Germinal center (tissue), 1 donor: Measurements from ENCODE around the gene CSPG5.

Experiments used
- DNase-seq: peaks from one replicate; pipeline ENCODE4 v3.0.0; 2012; ENCODE audit warnings: mixed read lengths, low spot score

Gene CSPG5

DNA sequence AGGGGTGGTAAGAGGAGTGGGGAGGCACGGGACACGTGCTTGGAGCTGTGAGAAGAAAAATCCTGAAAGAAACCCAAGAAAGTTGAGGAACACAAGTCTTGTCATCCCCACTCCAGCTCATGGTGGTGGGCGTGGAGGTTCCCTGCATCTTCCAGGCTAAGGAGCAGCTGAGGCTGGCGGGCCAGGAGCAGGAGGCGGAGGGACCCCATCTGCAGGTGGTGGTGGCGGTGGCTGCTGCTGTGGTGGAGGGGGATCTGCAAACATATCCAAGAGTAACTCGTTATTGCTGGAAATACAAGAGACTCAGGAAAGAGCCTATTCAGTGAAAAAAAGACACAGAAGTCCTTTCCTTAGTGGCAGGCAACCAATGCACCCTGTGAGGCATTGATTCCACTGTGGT is 9.4 kb upstream of the CSPG5 start:
- DNase-seq, result no peak

DNA sequence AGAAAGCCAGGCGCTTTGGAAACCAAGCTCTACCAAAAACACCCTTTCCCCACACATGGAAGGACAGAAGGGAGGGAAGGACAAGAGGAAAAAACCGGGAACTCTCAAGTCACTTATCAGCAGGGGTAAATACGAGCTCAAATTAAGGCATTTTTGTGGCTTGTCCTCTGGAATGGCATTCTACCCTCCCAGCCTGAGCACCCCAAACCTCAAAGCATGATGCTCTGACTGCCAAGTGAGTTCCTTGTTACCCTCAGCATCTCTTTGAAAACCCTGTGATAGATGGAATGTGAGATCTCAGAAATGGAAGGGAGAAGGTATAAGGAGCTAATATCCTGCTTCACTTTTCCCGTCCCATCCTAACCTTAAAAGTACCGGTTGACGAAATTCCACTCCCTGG is 8.1 kb upstream of the CSPG5 start:
- DNase-seq, result no peak

DNA sequence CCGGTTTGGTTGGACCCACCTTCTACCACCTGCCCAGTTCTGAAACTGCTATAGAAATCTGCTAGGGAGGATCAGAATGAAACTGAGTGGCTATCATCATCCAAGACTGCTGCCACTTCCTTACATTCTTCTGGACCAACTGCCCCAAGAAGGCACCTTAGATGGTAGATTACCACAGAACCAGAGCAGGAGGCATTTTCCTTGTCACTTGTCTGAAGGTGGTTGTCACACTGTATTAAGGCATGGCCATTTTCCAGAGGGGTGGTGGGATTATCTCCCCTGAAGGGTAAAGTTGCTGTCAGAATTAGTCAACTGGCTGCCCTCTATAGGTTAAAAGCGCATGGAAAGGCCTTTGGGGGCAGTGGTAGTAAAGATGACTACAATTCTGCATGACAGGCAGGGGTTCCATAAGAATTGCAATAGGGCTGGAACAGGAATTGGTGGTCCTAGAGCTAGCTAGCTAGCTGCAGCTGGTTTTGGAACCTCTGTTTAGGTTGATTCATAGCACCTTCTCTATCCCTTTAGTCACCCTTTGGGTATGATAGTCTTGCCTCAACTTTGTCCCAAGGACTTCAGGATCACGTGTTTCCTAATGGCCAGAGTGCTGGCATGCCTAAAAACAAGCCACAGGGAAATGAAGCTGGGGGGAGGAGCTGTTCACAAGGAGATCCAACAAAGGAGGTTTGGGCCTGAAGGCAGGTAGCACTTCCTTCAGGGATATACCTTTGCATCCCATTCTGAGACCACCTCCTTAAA is 4.8 kb upstream of the CSPG5 start:
- no peak for DNase-seq

DNA sequence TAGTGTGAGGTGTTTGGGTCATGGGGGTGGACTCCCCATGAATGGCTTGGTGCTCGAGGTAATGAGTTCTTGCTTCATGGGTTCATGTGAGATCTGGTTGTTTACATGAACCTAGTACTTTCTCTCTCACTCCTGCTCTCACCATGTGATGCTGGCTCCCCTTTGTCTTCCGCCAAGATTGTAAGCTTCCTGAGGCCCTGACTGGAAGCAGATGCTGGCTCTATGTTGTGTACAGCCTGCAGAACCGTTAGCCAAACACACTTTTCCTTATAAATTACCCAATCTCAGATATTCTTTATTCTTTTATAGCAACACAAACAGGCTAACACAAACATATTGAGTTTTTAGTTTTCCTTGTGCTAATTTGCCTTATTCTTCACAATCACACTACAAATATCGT is 3.2 kb upstream of the CSPG5 start:
- DNase-seq, result no peak

DNA sequence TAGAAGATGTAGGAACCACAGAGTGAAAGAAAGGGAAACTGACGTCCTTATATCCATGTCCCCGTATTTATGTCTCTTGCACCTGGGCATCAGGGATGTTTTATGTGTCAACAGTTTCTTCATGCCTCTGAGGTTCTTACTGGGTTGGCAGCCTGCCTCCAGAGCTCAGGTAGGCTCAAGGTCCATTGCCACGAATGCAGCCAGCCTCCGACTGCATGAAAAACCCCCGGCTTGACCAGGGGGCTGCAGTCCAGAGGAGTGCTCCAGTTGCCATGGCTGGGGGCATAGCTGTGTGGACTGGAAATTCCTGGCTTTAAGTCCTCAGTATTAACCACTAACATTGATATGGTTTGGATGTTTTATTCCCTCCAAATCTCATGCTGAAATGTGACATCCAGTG is 2.8 kb upstream of the CSPG5 start:
- no peak for DNase-seq

DNA sequence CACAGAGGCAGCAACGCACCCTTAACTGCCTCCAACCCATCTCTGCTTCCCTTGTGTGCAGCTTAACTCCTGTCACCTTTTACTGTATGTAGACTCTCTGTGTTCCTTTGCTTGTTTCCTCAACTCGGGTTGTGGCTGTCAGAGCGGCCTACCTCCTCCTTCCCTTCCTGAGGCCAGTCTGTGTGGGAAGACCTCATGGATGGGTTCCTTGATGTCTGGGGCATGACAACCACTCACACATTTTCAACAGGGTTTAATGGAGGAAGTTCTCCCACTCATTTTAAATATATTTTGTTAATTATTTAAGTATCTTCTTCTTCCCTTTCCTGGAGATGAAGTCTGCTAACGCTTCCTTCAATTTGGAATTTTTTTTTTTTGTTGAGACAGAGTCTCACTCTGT is 1.8 kb upstream of the CSPG5 start:
- no peak for DNase-seq

DNA sequence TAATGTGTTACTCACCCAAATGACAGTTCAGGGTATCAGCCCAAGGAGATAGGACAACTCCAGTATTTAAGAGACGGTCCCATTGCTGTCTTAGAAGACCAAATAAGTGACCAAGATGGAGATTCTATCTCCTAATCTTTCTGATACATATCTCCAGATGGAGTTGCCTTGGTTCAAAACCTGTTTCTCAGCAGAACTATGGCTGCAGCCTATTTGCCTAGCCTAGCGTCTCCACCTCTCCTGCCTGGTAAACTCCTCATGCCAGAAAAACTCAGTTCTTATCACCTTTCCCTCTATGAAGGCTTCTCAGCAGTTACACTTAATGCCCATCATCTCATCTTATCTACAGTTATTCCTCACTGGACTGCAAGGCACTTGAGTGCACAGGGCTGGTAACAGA is 1.2 kb upstream of the CSPG5 start:
- no peak for DNase-seq

DNA sequence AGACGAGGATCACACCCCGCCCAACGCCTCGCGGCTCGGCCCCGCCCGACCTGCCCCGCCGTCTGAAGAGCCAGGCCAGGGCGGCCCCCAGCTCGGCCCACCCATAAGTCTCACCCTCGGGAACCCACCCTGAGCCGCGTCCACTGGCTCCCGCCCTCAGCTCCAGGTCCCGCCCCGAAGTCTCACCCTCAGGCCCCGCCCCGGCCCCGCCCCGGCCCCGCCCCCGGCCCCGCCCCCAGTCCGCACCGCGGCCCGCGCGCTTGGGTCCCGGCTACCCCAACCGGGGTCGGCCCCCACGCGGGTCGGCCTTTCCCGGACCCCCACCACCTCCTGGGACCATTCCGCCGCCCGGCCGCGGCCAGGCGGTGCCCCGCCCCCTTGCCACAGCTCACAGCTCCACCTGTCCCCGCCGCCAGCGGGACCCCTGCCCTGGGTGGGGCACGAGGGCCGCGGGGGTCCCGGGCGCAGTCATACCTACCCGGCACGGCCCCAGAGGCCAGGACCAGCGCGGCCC is 489 bp downstream of the CSPG5 start:
- peak; percentile 72 for DNase-seq

DNA sequence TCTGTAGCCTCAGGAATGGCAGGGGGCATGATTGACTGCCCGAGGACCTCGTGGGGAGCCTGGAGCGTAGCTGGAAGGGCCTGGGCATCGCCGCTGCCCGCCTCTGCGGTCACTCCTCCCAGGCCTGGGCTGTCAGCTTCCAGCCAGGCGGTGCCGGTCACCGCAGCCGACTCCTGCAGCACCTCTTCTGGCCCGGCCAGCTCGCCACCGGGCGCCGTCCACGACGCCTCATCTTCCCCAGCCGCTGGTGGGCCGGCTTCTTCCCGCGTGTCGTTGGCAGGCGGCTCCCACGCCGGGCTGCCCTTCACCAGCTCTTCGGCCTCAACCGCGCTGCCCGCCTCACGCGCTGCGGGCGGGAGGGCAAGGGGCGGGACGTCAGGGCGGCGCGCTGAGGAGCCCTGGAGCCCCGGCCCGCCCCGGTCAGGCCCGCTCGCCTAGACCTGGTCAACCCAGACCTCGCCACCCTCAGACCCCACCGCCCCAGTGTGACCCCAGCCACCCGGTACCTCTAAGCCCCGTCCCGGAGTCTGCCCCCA is 1.0 kb downstream of the CSPG5 start:
- peak; percentile 25 for DNase-seq

DNA sequence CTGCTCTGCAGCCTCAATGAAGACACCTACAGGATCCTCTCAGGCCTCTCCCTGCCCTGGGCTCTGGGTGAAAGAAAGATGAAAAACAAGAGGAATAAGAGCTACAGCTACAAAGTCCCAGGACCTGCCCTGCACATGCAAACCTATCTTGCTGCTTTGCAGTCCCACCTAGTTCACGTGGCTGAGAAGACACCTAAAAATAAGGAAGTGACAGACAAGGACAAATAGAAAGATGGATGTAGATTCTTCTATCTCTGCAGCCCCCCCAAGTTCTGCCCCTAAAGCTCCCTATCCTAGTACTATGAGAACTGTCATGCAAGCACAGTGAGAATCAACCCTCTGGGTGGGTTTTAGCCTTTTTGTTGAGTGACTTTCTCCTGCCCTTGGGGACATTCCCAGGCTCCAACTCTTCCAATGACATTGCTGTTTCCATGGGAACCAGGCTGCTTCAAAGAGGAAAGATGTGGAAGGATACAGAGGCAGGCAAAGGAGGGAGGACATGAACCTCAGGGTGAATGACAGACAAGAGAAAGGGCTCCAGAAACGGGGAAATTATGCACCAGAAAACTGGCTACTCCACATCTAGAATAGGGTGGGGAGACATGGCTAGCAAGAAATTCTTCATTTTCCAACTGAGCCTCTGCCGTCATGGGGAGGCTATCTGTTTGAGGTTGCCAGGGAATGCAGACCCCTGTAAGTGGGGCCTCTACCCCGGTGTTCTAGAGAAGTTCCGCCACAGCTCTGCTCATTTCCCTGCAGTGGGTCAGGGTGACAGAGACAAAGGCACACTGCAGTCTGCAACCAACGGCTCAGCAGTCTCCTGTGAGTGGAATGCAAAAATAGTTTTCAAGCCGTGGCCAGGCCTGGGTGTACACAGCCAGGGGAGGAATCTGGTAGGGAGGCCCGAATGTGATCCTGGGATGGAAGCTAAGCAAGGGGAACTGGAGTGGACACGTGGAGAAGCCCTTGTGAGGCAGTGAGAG is 5.2 kb downstream of the CSPG5 start:
- no peak for DNase-seq

DNA sequence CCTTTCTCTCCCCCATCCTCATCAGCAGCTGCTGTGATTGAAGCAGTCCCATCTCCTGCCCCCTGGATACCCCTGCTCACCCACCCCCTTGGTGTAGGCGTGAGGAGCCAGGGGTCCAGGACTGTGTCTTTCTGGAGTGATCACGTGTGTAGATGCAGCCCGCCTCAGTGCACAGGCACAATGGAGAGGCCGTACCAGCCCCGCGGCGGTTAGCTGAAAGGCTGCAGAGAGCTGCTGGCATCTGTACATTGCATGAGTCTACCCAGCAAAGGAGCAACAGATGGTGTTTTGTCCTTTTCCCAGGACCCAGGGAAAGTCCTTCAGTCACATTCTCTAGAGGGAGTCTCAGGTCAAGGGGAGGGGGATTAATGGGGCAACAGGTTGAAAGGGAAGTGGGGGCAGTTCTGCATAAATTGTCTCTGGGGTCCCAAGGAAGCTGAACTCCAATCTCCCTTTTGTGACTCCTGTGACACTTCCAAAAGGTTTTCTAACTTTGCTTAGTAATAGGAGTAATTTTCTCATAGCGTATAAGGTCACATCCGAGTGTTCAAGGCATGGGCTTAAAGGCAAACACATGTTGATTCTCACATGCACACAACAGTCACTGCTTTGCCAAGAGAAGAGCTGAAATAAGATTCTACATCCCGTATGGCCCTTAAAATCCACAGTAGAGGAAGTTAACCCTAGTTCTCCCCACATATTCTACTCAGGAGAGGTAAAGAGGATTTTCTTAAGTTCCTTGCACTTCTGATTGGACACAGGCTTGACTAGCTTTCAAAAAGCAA is 7.1 kb downstream of the CSPG5 start:
- no peak for DNase-seq

DNA sequence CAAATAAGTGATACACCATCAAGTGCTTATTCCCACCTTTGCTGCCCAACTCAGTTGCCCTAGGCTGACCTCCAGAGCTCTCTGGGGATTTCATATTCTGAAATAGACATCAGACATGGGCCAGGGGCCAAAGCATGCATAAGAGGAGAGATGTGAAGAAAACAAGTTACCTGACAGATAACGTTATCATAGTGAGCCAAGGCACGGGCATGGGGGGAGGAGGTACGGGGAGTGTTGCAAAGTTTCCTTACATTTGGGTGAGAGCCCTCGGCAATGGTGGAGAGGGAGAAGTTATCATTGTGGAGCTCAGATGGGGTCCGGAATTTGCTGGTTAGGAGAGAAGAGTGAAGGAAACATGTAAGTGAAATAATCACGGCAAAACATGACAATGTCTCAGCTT is 9.8 kb downstream of the CSPG5 start:
- no peak for DNase-seq

DNA sequence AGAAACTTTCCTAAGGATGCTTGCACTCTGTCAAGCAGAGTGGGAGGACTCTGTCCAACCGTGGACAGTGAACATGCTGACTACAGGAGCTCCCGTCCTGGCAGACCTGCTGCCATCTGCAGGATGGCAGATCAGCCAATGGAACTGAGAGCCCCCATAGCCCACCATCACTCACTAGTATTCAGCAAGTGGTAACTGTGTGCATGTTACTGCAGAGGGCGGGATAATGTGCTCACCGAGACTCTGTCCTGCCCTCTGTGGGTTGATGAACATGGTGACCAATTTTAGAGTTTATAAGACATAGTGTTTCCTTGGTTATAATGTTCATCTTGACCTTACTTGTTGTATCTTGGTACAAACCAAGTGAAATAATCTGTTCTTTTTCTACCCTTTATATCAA is 11.5 kb downstream of the CSPG5 start:
- DNase-seq, result no peak

DNA sequence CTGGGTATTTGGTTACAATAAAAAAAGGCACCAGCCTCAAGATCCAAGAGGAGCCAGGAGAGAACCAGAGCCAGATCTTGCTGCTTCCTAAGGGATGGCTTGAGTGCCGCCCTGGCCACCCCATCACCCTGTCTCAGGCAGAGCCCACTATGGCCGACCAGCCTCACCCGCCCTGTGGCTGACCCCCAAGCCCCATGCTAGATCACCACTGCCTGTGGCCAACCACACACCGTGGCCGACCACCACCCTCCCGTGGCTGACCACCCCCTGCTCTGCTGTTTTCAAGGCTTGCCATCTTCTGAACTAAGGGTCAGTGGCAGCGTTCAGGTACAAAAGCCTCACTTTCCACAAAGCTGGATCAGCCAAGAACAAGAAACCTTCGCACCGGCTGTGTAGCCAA is 12.0 kb downstream of the CSPG5 start:
- DNase-seq, result no peak

DNA sequence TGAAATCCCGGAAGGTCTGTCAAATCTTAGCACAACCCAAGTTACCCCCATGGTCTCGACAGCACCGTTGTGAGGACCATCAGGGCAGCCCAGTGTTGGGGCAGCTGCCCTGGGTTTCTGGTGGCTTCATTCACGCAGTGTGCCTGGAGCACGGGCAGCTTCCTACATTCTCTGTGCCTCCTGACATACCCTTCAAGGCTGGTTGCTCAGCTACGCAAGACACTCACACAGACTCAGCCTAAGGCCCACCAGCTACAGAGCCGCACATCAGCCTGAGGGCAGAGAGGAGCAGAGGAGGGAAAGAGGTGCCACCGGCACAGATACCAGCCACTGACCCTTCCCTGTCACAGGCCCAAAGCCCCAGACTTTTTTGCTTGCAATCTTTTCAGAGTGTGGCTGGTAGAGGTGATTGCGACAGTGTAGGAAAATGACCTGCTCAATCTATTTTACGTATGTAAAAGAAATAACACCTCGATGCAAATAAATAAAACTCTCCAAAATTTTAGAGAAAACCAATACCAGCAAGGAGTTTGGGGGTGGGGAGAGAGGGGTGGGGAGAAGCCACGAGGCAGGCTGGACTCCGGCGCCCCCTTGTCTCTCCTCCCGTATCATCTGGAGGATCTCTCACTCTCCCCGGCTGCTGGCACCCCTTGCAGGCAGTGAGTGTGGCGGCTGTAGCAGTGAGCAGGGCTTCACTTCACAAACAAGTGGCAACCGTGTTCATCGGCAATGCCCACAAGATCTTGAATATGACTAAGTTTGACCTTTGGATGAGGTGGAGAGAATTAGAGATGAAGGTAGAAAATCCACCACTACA is 12.7 kb downstream of the CSPG5 start:
- no peak for DNase-seq

DNA sequence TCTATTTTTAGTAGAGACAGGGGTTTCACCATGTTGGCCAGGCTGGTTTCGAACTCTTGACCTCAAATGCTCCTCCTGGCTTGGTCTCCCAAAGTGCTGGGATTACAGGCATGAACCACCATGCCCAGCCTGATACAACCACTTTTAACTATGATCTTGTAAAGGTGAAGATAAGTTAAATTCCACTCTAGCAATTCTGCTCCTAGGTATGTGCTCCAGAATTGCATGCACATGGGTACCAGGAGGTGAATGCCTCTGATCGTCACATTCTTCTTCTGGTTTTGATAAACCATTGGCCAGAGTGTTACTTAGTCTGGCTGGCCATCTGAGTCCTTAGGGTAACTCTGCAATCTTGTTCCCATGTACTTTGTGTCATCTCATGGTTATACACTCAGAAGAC is 22.3 kb downstream of the CSPG5 start:
- DNase-seq, result no peak

DNA sequence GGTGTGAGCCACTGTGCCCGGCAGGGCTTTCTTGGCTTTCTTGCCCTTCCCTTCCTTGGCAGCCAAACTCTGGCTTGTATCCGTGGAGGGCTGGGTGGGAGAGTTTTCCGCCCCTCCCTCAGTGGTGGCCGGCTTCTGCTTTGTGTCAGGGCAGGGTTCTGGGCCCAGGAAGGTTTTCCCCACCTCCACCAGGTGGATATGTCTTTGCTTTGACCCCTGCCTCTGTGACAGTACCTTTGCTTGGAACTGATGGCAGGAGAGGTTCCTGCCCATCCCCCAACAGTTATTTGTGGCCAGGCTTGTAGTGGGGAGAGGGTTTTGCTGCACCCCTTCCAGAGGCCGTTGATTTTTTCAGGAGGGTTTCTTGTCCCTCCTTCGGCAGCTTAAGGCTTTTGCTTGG is 24.3 kb downstream of the CSPG5 start:
- DNase-seq, result no peak

DNA sequence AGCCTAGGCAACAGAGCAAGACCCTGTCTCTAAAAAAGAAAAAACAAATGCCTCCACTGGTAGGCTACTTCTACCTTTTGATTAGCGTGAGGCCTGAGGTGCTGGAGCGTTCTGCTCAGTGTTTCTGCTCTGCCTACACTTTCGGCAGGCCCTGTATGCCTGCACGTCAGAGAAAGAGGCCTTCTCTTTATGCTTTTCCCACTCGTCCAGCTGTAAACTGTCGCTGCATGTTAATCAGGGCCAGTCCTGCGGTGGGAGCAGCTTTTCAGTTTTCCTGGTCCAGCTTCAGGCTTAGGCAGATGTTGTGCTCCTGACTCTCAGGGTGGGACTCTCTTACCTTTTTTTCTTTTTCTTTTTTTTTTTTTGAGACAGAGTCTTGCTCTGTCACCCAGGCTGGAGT is 25.3 kb downstream of the CSPG5 start:
- DNase-seq, result no peak

DNA sequence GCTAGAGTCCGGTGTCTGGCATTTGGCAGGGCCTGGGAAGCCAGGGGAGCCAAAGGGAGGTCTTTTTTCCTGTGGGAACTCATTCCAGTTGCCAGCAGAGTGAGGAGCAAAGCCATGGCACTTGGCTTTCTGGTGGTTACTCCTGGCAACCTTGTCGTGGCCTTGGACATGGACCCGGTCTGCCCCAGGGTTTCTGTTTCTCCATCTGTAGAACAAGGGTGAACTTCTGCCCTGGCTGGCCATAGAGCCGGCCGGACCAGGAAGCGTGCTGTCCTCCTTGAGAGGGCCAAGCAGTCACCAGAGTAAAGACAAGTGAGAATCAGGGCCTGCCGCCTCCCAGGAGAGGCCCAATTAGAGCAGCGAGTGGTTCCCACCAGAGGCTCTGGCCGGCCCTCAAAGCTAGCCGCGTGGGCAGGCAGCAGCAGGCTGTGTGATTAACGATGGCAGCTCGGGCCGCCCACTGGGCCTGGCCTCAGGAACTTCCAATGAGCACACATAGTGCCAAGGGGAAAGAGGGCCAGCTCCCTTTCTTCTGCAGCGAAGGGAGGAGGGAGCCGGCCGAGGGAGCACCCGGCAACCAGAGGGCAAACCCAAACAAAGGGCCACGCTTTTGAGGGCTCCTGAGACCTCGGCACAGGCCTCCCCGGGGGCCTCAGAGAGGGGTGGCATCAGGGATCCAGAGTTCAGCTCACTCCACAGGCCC is 36.0 kb downstream of the CSPG5 start:
- no peak for DNase-seq

DNA sequence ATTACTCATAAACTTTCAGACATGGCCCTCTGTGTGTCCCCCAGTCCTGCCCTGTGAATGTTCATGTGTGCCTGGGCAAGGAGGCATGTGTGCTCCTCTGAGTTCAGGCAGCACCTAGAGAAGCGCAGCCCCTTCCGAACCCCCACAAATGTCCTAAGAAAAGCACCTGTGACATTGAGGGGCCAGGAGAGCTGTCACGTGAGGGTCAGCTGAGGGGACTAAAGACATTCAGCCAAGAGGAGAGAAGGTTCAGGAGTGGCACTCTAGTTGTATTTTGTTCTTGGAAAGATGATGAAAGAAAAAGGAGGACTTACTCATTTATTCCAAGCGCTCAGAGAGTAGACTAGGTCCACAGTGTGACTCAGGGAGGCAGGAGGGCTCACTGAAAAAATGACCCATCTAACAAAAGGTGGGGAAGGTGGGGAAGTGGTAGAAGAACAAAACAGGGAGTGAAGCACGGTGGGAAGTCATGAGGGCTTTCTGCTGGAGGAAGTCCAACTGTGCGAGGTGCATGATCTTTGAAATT is 37.0 kb downstream of the CSPG5 start:
- DNase-seq, result no peak
